ENCODE results near the gene CEP250. TPM values are rescaled to one million over a fixed set of nuclear protein-coding genes. Genes with fewer than 3 reads are reported as not detected.
A peak's percentile ranks its signal among the peaks of the same experiment; 100 is the strongest.

Gene CEP250
- total RNA-seq, 1 experiment from 2014 or later, result 63.6 TPM

- Histone ChIP-seq H3K4me1 (replicated peaks; ENCODE audit: insufficient read depth) (peaks cover 32% of the 10 kb centered on the region), H3K9me2 (ENCODE audit: insufficient read depth) (no peaks in the 10 kb centered on the region), H3F3A (ENCODE audit: insufficient read depth, low read depth) (peaks cover 37% of the 10 kb centered on the region; the same call in 1 of the 2 replicates), H3K79me2 (ENCODE audit: low read depth) (no peaks in the 10 kb centered on the region), H3K27me3 (ENCODE audit: insufficient read depth, low read depth) (no peaks in the 10 kb centered on the region), H3K36me3 (ENCODE audit: low read depth) (peaks cover 10% of the 10 kb centered on the region), H3K4me2 (peak overlapping the region; percentile 73), H2AFZ (no peak overlapping the region), H3K9me3 (ENCODE audit: insufficient read depth, low read depth) (no peaks in the 10 kb centered on the region), H4K20me1 (ENCODE audit: insufficient read depth) (no peaks in the 10 kb centered on the region), H3K4me3 (no peak overlapping the region), H3K27ac (peak overlapping the region; percentile 70)
- peak; percentile 61 to 77 for DNase-seq
- intact Hi-C loops (cut with micrococcal nuclease; ENCODE audit: unreplicated experiment), result loop anchor here (1.0 kb wide), 1 partner anchor 55 kb away; no protein-coding TSS in a partner anchor
- TF ChIP-seq CTCF (conservative IDR thresholded peaks at IDR 0.05) (peak; percentile 61; the same call in 1 of the 2 replicates), EZH2 (IDR thresholded peaks at IDR 0.05; ENCODE audit: low read depth) (no peak)
- ChIA-PET CTCF (no interaction called here), POLR2A (ENCODE audit: unreplicated experiment) (interaction anchor here (0.6 kb wide), 1 partner anchor 181 kb away, joined by 3 read pairs; the partner anchor contains the start of gene RBM39)
- BruUV-seq (replicated peaks), result no TSS peak
Observed at GRCh38 chr20:35561268-35561667, 105.9 kb downstream of the CEP250 start.

- DNase-seq, result no peak
- no peaks in the 10 kb centered on the region for H4K20me1 ChIP-seq (ENCODE audit: insufficient read depth)
- H3K79me2 ChIP-seq (ENCODE audit: low read depth), result no peaks in the 10 kb centered on the region
- peaks cover 32% of the 10 kb centered on the region for H3K4me1 ChIP-seq (replicated peaks; ENCODE audit: insufficient read depth)
- H3K4me2 ChIP-seq, result peak overlapping the region; percentile 73; the same call in 1 of the 2 replicates
- TF ChIP-seq EZH2 (IDR thresholded peaks at IDR 0.05; ENCODE audit: low read depth), result no peak
- 0 out of 2 replicates have a peak, but pooled peaks have one; percentile 8 for TF ChIP-seq CTCF (conservative IDR thresholded peaks at IDR 0.05)
- BruUV-seq (replicated peaks), result no TSS peak
- H3K9me3 ChIP-seq (ENCODE audit: insufficient read depth, low read depth), result no peaks in the 10 kb centered on the region
- H3K36me3 ChIP-seq (ENCODE audit: low read depth), result peaks cover 10% of the 10 kb centered on the region
- no peaks in the 10 kb centered on the region for H3K9me2 ChIP-seq (ENCODE audit: insufficient read depth)
- intact Hi-C loops (cut with micrococcal nuclease; ENCODE audit: unreplicated experiment), result loop anchor here (1.0 kb wide), 1 partner anchor 55 kb away; no protein-coding TSS in a partner anchor
- H3F3A ChIP-seq (ENCODE audit: insufficient read depth, low read depth), result peaks cover 38% of the 10 kb centered on the region; the same call in 1 of the 2 replicates
- H2AFZ ChIP-seq, result no peak overlapping the region
- CTCF ChIA-PET, result no interaction called here
- H3K4me3 ChIP-seq, result no peak overlapping the region
- POLR2A ChIA-PET (ENCODE audit: unreplicated experiment), result no interaction called here
- H3K27me3 ChIP-seq (ENCODE audit: insufficient read depth, low read depth), result no peaks in the 10 kb centered on the region
- 0 out of 2 replicates have a peak overlapping the region, but pooled peaks have one; percentile 14 for H3K27ac ChIP-seq
Observed at GRCh38 chr20:35561671-35562070, 106.3 kb downstream of the CEP250 start.

- Histone ChIP-seq H3K4me1 (replicated peaks; ENCODE audit: insufficient read depth) (peaks cover 32% of the 10 kb centered on the region), H3K4me3 (no peak overlapping the region), H3K4me2 (no peak overlapping the region), H2AFZ (no peak overlapping the region), H3K27me3 (ENCODE audit: insufficient read depth, low read depth) (no peaks in the 10 kb centered on the region), H4K20me1 (ENCODE audit: insufficient read depth) (no peaks in the 10 kb centered on the region), H3F3A (ENCODE audit: insufficient read depth, low read depth) (peaks cover 45% of the 10 kb centered on the region; the same call in 1 of the 2 replicates), H3K9me2 (ENCODE audit: insufficient read depth) (no peaks in the 10 kb centered on the region), H3K79me2 (ENCODE audit: low read depth) (no peaks in the 10 kb centered on the region), H3K36me3 (ENCODE audit: low read depth) (peaks cover 10% of the 10 kb centered on the region), H3K27ac (no peak overlapping the region), H3K9me3 (ENCODE audit: insufficient read depth, low read depth) (no peaks in the 10 kb centered on the region)
- BruUV-seq (replicated peaks), result no TSS peak
- no peak for DNase-seq
- ChIA-PET CTCF (interaction anchor here (0.8 kb wide), 1 partner anchor 21 kb away, joined by 4 read pairs; no protein-coding TSS in a partner anchor), POLR2A (ENCODE audit: unreplicated experiment) (interaction anchor here (0.6 kb wide), 1 partner anchor 130 kb away, joined by 4 read pairs; no protein-coding TSS in a partner anchor)
- no peak for TF ChIP-seq CTCF (conservative IDR thresholded peaks at IDR 0.05)
- TF ChIP-seq EZH2 (IDR thresholded peaks at IDR 0.05; ENCODE audit: low read depth), result no peak
- intact Hi-C loops (cut with micrococcal nuclease; ENCODE audit: unreplicated experiment), result no loop called here
Observed at GRCh38 chr20:35562541-35563110, 107.2 kb downstream of the CEP250 start.

All from PC-9 (cell line).